NB4 (cell line): ENCODE measurements around the gene NOL6.
"Not testable (repeated sequence)": the region's sequence is repeated elsewhere in the genome, so short reads cannot be mapped to it uniquely, and the experiment has no call there.

ENCODE experiments used
- DNase-seq: peaks from one replicate; pipeline ENCODE4 v3.0.0; 2010; ENCODE audit warnings: low read depth
- H3K4me3 ChIP-seq: one replicate; pipeline ENCODE4 v1.5.1; 2011; ENCODE audit warnings: mild to moderate bottlenecking, low read depth, low read length, moderate library complexity
- CTCF ChIP-seq: IDR thresholded peaks from one replicate; pipeline ENCODE4 v1.5.1; 2012; ENCODE audit warnings: low read depth, low read length
- MAX ChIP-seq: IDR thresholded peaks from 2 replicates; pipeline ENCODE4 v1.6.1; 2011; ENCODE audit warnings: low read depth, low read length
- MYC ChIP-seq: IDR thresholded peaks from 2 replicates; pipeline ENCODE4 v1.6.1; 2011; ENCODE audit warnings: low read depth, low read length
- POLR2A ChIP-seq: IDR thresholded peaks from 2 replicates; pipeline ENCODE4 v1.6.1; 2011; ENCODE audit warnings: mild to moderate bottlenecking; ENCODE audit not compliant: insufficient read length; ENCODE audit errors: extremely low read depth

Gene NOL6

GRCh38 chr9:33473643-33474352, at the start of gene NOL6:
TSS of gene NOL6 (minus strand) at chr9:33473924. CDS start at chr9:33473842, 82 bp downstream.
- TF ChIP-seq POLR2A: peak; percentile 69
- TF ChIP-seq CTCF: no peak
- TF ChIP-seq MAX: peak; percentile 99
- peak; percentile 98 for TF ChIP-seq MYC

GRCh38 chr9:33521861-33522260, 48.1 kb upstream of the NOL6 start:
- not testable (repeated sequence) for DNase-seq, H3K4me3 ChIP-seq

More at GRCh38 chr9:33473643-33474352, at the start of gene NOL6:
- peak within 1 kb of the TSS; percentile 81 for H3K4me3 ChIP-seq
- DNase-seq: peak; percentile 100

GRCh38 chr9:33517934-33518577, 44.3 kb upstream of the NOL6 start:
- DNase-seq: peak; percentile 53
- not testable (repeated sequence) for H3K4me3 ChIP-seq

GRCh38 chr9:33517373-33517772, 43.6 kb upstream of the NOL6 start:
- peak; percentile 73 for DNase-seq
- no peak for TF ChIP-seq MYC
- TF ChIP-seq CTCF: peak; percentile 90
- no peak overlapping the region for H3K4me3 ChIP-seq

- DNase-seq: peak; percentile 35
- not testable (repeated sequence) for H3K4me3 ChIP-seq
Observed at GRCh38 chr9:33516397-33516796, 42.7 kb upstream of the NOL6 start.

GRCh38 chr9:33515342-33515995, 41.7 kb upstream of the NOL6 start:
- not testable (repeated sequence) for DNase-seq, H3K4me3 ChIP-seq

GRCh38 chr9:33512535-33512934, 38.8 kb upstream of the NOL6 start:
- H3K4me3 ChIP-seq, DNase-seq: not testable (repeated sequence)

- not testable (repeated sequence) for DNase-seq
- peak overlapping the region; percentile 68 for H3K4me3 ChIP-seq
Observed at GRCh38 chr9:33511184-33511517, 37.4 kb upstream of the NOL6 start.

GRCh38 chr9:33510262-33511183, 36.8 kb upstream of the NOL6 start:
- DNase-seq: peak; percentile 84
- peak overlapping the region; percentile 68 for H3K4me3 ChIP-seq
- TF ChIP-seq POLR2A (peak; percentile 92), MAX (no peak), CTCF (no peak), MYC (0 out of 2 replicates have a peak, but pooled peaks have one; percentile 25)
